GM21576 (cell line): ENCODE data around the gene KCTD4.
"Not testable (repeated sequence)": the region's sequence is repeated elsewhere in the genome, so short reads cannot be mapped to it uniquely, and the experiment has no call there.

Experiments used
- ATAC-seq: cut with Tn5 transposase; IDR thresholded peaks from one replicate; pipeline ENCODE4 v1.9.1; 2021; ENCODE audit warnings: mild to moderate bottlenecking, moderate library complexity; ENCODE audit not compliant: unreplicated experiment

Gene KCTD4

GRCh38 chr13:45216193-45216592, 15.3 kb upstream of the KCTD4 start:
- ATAC-seq: no peak

- ATAC-seq: no peak
These were observed 14.7 kb upstream of the KCTD4 start for GRCh38 chr13:45215392-45216077.

- ATAC-seq: no peak
These were observed 8.4 kb upstream of the KCTD4 start for GRCh38 chr13:45209229-45209628.

GRCh38 chr13:45208132-45208531, 7.3 kb upstream of the KCTD4 start:
- ATAC-seq: no peak

GRCh38 chr13:45207319-45207718, 6.5 kb upstream of the KCTD4 start:
- ATAC-seq: no peak

GRCh38 chr13:45206340-45206739, 5.5 kb upstream of the KCTD4 start:
- no peak for ATAC-seq

GRCh38 chr13:45205124-45205523, 4.3 kb upstream of the KCTD4 start:
- no peak for ATAC-seq

- ATAC-seq: no peak
These were observed 1.1 kb downstream of the KCTD4 start for GRCh38 chr13:45199711-45200110.

- ATAC-seq: no peak
These were observed 1.9 kb downstream of the KCTD4 start for GRCh38 chr13:45198924-45199323.

- no peak for ATAC-seq
These were observed 2.8 kb downstream of the KCTD4 start for GRCh38 chr13:45198041-45198440.

- ATAC-seq: peak; percentile 50
These were observed 4.2 kb downstream of the KCTD4 start for GRCh38 chr13:45196622-45197021.

- no peak for ATAC-seq
These were observed 4.7 kb downstream of the KCTD4 start for GRCh38 chr13:45196096-45196495.

GRCh38 chr13:45195421-45195820, 5.4 kb downstream of the KCTD4 start:
- ATAC-seq: no peak

- no peak for ATAC-seq
These were observed 6.5 kb downstream of the KCTD4 start for GRCh38 chr13:45194081-45194939.

GRCh38 chr13:45191874-45192273, 9.0 kb downstream of the KCTD4 start:
- ATAC-seq: no peak

- not testable (repeated sequence) for ATAC-seq
These were observed 11.3 kb downstream of the KCTD4 start for GRCh38 chr13:45189511-45189910.

GRCh38 chr13:45189077-45189476, 11.8 kb downstream of the KCTD4 start:
- not testable (repeated sequence) for ATAC-seq

- ATAC-seq: no peak
These were observed 15.6 kb downstream of the KCTD4 start for GRCh38 chr13:45185286-45185685.

GRCh38 chr13:45184693-45185092, 16.2 kb downstream of the KCTD4 start:
- no peak for ATAC-seq

GRCh38 chr13:45180713-45181601, 19.9 kb downstream of the KCTD4 start:
- ATAC-seq: no peak

- no peak for ATAC-seq
These were observed 20.5 kb downstream of the KCTD4 start for GRCh38 chr13:45180303-45180702.
